ENCODE data around the gene IKZF1.
A peak's percentile ranks its signal among the peaks of the same experiment; 100 is the strongest.

The IKZF1 gene

DNA sequence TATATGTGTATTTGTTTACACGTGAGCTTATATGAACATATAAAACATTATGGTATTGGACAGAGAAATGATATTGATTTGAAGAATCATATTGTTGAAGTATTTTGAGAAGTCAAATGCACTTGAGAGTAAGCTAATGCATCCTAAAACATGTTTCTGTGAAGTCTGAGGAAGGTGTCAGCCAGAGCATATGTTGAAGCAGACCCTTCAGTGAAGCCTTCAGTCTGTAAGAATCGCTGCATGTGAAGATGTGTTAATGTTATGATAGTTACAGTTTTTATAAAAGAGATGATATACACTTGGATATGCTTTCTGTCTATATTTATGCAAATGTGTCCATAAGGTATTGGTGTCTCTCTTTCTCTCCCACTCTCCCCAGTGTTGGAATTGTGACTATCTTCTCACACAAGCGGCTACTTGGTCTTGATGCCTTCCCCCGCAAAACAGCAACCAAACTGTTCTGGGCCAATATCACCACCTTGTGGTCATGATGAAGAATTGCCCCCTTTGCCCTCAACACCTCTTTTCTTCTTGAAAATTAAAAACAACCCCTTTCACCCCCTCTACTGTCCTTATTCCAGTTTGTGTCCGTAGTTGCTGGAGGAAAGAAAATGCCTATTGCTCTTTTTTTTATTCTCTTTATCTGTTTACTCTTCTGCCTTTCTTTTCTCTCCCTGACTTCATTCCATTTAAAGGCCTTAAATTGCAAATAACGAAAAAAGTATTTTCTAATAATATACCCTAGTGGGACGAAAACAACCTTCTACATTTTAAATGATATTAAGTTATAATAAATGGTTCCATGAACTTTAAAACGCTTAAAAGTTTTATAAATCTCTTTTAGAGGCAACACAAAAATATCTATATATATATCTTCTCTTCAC lies 64.9 kb downstream of the IKZF1 start:
- no peaks in the 10 kb centered on the region for H3K27me3 ChIP-seq (ENCODE audit: low read length)
- no peak overlapping the region for H3K4me2 ChIP-seq (ENCODE audit: low read depth, low read length, poor library complexity, severe bottlenecking)
- no peak overlapping the region for H2AFZ ChIP-seq (ENCODE audit: low read depth, low read length, severe bottlenecking)
- no peak overlapping the region for H3K4me3 ChIP-seq (ENCODE audit: insufficient read depth, low read length, poor library complexity, severe bottlenecking)
- H3F3A ChIP-seq (ENCODE audit: insufficient read depth), result peaks cover 35% of the 10 kb centered on the region
- H3K27ac ChIP-seq (ENCODE audit: low read depth, low read length), result peak overlapping the region; percentile 42
- H3K79me2 ChIP-seq (ENCODE audit: insufficient read depth, low read length), result peaks cover 61% of the 10 kb centered on the region
- H3K36me3 ChIP-seq (ENCODE audit: low read length), result peaks cover 71% of the 10 kb centered on the region
- no peaks in the 10 kb centered on the region for H3K9me2 ChIP-seq (replicated peaks; ENCODE audit: insufficient read depth, low read length)
- H4K20me1 ChIP-seq (ENCODE audit: low read depth, low read length), result 0 out of 2 replicates have a peak, but pooled peaks cover 6% of the 10 kb centered on the region
- TF ChIP-seq, protein P1, sequence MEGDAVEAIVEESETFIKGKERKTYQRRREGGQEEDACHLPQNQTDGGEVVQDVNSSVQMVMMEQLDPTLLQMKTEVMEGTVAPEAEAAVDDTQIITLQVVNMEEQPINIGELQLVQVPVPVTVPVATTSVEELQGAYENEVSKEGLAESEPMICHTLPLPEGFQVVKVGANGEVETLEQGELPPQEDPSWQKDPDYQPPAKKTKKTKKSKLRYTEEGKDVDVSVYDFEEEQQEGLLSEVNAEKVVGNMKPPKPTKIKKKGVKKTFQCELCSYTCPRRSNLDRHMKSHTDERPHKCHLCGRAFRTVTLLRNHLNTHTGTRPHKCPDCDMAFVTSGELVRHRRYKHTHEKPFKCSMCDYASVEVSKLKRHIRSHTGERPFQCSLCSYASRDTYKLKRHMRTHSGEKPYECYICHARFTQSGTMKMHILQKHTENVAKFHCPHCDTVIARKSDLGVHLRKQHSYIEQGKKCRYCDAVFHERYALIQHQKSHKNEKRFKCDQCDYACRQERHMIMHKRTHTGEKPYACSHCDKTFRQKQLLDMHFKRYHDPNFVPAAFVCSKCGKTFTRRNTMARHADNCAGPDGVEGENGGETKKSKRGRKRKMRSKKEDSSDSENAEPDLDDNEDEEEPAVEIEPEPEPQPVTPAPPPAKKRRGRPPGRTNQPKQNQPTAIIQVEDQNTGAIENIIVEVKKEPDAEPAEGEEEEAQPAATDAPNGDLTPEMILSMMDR (IDR thresholded peaks at IDR 0.05; ENCODE audit: insufficient read depth, low read length, poor library complexity, severe bottlenecking), result peak; percentile 95
- TF ChIP-seq EZH2phosphoT487 (conservative IDR thresholded peaks at IDR 0.05; ENCODE audit: low read length), result no peak
- H3K9me3 ChIP-seq (ENCODE audit: insufficient read depth, low read length), result no peaks in the 10 kb centered on the region
- no peak overlapping the region for H3K9ac ChIP-seq (ENCODE audit: low read length)

DNA sequence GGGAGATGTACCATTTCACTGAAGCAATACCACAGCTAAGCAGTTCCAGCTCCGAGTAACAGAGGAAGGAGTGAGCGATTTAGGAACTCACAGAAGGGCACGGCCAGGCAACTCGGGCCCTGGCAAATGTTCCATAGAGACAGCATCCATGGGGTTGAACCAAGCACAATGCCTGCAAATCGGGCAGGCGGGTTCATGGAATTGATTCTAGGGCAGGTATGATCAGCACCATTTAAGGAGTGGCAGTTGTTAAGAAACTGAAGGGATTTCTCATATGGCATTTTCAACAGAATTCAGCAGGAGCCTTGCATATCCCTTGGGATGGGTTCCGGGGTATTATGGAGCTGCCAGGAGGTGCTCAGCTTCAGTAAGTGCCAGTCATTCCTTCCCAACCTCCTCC lies 66.4 kb downstream of the IKZF1 start:
- H3K4me2 ChIP-seq (ENCODE audit: low read depth, low read length, poor library complexity, severe bottlenecking), result no peak overlapping the region
- H3K36me3 ChIP-seq (ENCODE audit: low read length), result peaks cover 76% of the 10 kb centered on the region
- no peaks in the 10 kb centered on the region for H3K9me3 ChIP-seq (ENCODE audit: insufficient read depth, low read length)
- no peak overlapping the region for H3K27ac ChIP-seq (ENCODE audit: low read depth, low read length)
- peaks cover 58% of the 10 kb centered on the region for H3K79me2 ChIP-seq (ENCODE audit: insufficient read depth, low read length)
- H4K20me1 ChIP-seq (ENCODE audit: low read depth, low read length), result 0 out of 2 replicates have a peak, but pooled peaks cover 6% of the 10 kb centered on the region
- no peak overlapping the region for H3K4me3 ChIP-seq (ENCODE audit: insufficient read depth, low read length, poor library complexity, severe bottlenecking)
- H3K9me2 ChIP-seq (replicated peaks; ENCODE audit: insufficient read depth, low read length), result no peaks in the 10 kb centered on the region
- no peak overlapping the region for H3K9ac ChIP-seq (ENCODE audit: low read length)
- peaks cover 33% of the 10 kb centered on the region for H3F3A ChIP-seq (ENCODE audit: insufficient read depth)
- no peaks in the 10 kb centered on the region for H3K27me3 ChIP-seq (ENCODE audit: low read length)
- H2AFZ ChIP-seq (ENCODE audit: low read depth, low read length, severe bottlenecking), result no peak overlapping the region
- no peak for TF ChIP-seq EZH2phosphoT487 (conservative IDR thresholded peaks at IDR 0.05; ENCODE audit: low read length)
- TF ChIP-seq, protein P1 (IDR thresholded peaks at IDR 0.05; ENCODE audit: insufficient read depth, low read length, poor library complexity, severe bottlenecking), result no peak

DNA sequence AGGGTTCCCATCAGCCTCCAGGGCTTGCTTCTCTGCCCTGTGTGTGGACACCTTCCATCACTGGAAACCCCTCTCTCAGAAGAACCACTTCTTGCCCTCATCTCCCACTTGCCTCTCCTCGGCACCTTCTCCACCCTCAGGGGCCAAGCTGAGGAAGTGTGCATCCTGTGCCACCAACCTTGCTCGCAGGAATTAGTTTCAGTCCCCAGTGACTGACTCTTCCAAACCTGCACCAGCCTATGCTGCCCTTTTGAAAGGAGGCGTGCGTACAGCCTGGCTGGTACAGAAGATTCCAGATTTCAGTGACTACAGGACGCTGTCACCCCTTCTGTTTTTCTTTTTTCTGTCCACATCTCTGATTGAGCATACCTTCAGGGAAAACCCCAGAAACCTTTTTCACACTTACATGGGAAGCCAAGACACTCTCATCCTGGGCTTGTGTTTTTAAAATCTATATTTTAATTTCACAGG lies 67.1 kb downstream of the IKZF1 start:
- Histone ChIP-seq H3K79me2 (ENCODE audit: insufficient read depth, low read length) (peaks cover 57% of the 10 kb centered on the region), H3K27me3 (ENCODE audit: low read length) (no peaks in the 10 kb centered on the region), H2AFZ (ENCODE audit: low read depth, low read length, severe bottlenecking) (no peak overlapping the region), H3K9ac (ENCODE audit: low read length) (no peak overlapping the region), H3F3A (ENCODE audit: insufficient read depth) (peaks cover 29% of the 10 kb centered on the region), H3K9me2 (replicated peaks; ENCODE audit: insufficient read depth, low read length) (no peaks in the 10 kb centered on the region), H3K4me3 (ENCODE audit: insufficient read depth, low read length, poor library complexity, severe bottlenecking) (no peak overlapping the region), H3K36me3 (ENCODE audit: low read length) (peaks cover 80% of the 10 kb centered on the region), H3K4me2 (ENCODE audit: low read depth, low read length, poor library complexity, severe bottlenecking) (no peak overlapping the region), H4K20me1 (ENCODE audit: low read depth, low read length) (0 out of 2 replicates have a peak, but pooled peaks cover 6% of the 10 kb centered on the region), H3K27ac (ENCODE audit: low read depth, low read length) (no peak overlapping the region), H3K9me3 (ENCODE audit: insufficient read depth, low read length) (no peaks in the 10 kb centered on the region)
- TF ChIP-seq, protein P1 (IDR thresholded peaks at IDR 0.05; ENCODE audit: insufficient read depth, low read length, poor library complexity, severe bottlenecking), result no peak
- no peak for TF ChIP-seq EZH2phosphoT487 (conservative IDR thresholded peaks at IDR 0.05; ENCODE audit: low read length)

Data from SU-DHL-6 (cell line).